Liver (tissue), 3 donors: ENCODE measurements around the gene SIK2.

Source experiments
- CTCF ChIP-seq: fragments of 150-350 bp; IDR thresholded peaks from 2 replicates; pipeline ENCODE4 v1.5.1; 2017; ENCODE audit warnings: improper control_type of control experiment, low read depth, low read length; ENCODE audit not compliant: missing input control
- FOXA2 ChIP-seq: IDR thresholded peaks from 2 replicates; pipeline ENCODE4 v1.6.1; 2016; ENCODE audit warnings: antibody characterized with exemption
- JUND ChIP-seq, 2 donors: IDR thresholded peaks; 2 replicates each; pipeline ENCODE4 v1.6.1; 2016; ENCODE audit warnings: antibody characterized with exemption in 2 of 2
- MAX ChIP-seq: IDR thresholded peaks from 2 replicates; pipeline ENCODE4 v1.6.1; 2016; ENCODE audit warnings: antibody characterized with exemption
- RXRA ChIP-seq, 2 donors: IDR thresholded peaks; 2 replicates each; pipeline ENCODE4 v1.6.1; 2017 to 2018; ENCODE audit warnings: antibody characterized with exemption in 2 of 2, mild to moderate bottlenecking in 1 of 2
- TAF1 ChIP-seq: conservative IDR thresholded peaks from 2 replicates; pipeline ENCODE4 v1.6.1; 2016; ENCODE audit warnings: antibody characterized with exemption, mild to moderate bottlenecking
- TF ChIP-seq, protein P1 (sequence below): IDR thresholded peaks from 2 replicates; pipeline ENCODE4 v1.6.1; 2016; ENCODE audit warnings: antibody characterized with exemption
- TF ChIP-seq, protein P2 (sequence below): IDR thresholded peaks from 2 replicates; pipeline ENCODE4 v1.6.1; 2016; ENCODE audit warnings: antibody characterized with exemption, mild to moderate bottlenecking
- donor health status: healthy.
- donor health status: healthy.

DNA sequence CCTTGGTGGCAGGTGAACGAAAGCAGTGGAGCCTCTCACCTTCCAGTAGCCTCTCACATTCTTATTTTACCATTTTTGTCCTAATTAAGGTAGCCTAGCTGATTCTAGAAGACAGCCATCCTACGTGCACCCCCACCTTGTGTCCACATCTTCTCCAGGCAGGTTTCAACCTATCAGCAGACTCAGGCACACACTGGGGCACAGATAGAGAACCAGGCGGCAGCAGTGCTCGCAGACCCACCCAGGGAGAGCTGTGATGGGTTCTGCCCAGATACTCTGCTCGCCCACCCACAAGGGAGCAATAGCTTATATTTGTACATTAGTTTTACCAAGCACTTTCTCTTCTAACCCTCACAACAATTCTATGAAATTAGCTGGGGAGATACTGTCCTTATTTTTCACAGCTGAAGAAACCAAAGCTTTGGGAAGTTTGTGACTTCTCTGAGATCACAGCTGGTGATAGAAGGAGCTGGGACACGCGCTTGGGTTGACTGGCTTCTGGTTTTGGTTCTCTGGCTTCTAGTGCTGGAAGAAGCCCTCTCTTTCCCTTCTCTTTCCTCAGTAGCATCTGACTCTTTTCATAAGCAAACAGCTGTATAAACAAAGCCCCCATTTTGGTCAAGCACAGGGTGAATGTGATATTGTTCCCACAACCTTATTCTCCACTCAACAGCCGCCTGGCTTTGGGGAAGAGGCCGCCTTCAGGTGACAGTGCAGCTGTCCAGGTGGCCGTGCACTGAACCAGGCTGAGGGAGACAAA, 127.0 kb downstream of the SIK2 start:
- TF ChIP-seq FOXA2 (no peak), CTCF (no peak), RXRA (IDR thresholded peaks at IDR 0.05) (no peak), JUND (IDR thresholded peaks at IDR 0.05) (no peak), MAX (no peak), TAF1 (no peak)
- TF ChIP-seq, protein P1, sequence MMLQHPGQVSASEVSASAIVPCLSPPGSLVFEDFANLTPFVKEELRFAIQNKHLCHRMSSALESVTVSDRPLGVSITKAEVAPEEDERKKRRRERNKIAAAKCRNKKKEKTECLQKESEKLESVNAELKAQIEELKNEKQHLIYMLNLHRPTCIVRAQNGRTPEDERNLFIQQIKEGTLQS, result no peak
- TF ChIP-seq, protein P2, sequence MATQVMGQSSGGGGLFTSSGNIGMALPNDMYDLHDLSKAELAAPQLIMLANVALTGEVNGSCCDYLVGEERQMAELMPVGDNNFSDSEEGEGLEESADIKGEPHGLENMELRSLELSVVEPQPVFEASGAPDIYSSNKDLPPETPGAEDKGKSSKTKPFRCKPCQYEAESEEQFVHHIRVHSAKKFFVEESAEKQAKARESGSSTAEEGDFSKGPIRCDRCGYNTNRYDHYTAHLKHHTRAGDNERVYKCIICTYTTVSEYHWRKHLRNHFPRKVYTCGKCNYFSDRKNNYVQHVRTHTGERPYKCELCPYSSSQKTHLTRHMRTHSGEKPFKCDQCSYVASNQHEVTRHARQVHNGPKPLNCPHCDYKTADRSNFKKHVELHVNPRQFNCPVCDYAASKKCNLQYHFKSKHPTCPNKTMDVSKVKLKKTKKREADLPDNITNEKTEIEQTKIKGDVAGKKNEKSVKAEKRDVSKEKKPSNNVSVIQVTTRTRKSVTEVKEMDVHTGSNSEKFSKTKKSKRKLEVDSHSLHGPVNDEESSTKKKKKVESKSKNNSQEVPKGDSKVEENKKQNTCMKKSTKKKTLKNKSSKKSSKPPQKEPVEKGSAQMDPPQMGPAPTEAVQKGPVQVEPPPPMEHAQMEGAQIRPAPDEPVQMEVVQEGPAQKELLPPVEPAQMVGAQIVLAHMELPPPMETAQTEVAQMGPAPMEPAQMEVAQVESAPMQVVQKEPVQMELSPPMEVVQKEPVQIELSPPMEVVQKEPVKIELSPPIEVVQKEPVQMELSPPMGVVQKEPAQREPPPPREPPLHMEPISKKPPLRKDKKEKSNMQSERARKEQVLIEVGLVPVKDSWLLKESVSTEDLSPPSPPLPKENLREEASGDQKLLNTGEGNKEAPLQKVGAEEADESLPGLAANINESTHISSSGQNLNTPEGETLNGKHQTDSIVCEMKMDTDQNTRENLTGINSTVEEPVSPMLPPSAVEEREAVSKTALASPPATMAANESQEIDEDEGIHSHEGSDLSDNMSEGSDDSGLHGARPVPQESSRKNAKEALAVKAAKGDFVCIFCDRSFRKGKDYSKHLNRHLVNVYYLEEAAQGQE, result no peak
